Measurements from ENCODE around the gene KIF4A.
"Not testable (repeated sequence)": the region's sequence is repeated elsewhere in the genome, so short reads cannot be mapped to it uniquely, and the experiment has no call there.

Gene KIF4A

GRCh38 chrX:70386235-70386634, 96.3 kb downstream of the KIF4A start:
- Mint-ChIP-seq H3K27ac (no peak overlapping the region), H3K9me3 (peaks cover 38% of the 10 kb centered on the region), H3K27me3 (ENCODE audit: low read depth, poor library complexity) (no peaks in the 10 kb centered on the region), H3K4me3 (no peak overlapping the region), H3K36me3 (ENCODE audit: low read depth) (peaks cover 67% of the 10 kb centered on the region), H3K4me1 (no peaks in the 10 kb centered on the region)
- TF ChIP-seq, protein P1, sequence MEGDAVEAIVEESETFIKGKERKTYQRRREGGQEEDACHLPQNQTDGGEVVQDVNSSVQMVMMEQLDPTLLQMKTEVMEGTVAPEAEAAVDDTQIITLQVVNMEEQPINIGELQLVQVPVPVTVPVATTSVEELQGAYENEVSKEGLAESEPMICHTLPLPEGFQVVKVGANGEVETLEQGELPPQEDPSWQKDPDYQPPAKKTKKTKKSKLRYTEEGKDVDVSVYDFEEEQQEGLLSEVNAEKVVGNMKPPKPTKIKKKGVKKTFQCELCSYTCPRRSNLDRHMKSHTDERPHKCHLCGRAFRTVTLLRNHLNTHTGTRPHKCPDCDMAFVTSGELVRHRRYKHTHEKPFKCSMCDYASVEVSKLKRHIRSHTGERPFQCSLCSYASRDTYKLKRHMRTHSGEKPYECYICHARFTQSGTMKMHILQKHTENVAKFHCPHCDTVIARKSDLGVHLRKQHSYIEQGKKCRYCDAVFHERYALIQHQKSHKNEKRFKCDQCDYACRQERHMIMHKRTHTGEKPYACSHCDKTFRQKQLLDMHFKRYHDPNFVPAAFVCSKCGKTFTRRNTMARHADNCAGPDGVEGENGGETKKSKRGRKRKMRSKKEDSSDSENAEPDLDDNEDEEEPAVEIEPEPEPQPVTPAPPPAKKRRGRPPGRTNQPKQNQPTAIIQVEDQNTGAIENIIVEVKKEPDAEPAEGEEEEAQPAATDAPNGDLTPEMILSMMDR (IDR thresholded peaks at IDR 0.05), result no peak
- no peak for DNase-seq

GRCh38 chrX:70398899-70399298, 109.0 kb downstream of the KIF4A start:
- Mint-ChIP-seq H3K27me3 (ENCODE audit: low read depth, poor library complexity) (no peaks in the 10 kb centered on the region), H3K36me3 (ENCODE audit: low read depth) (peaks cover 43% of the 10 kb centered on the region), H3K9me3 (peaks cover 32% of the 10 kb centered on the region), H3K27ac (no peak overlapping the region), H3K4me3 (no peak overlapping the region), H3K4me1 (no peaks in the 10 kb centered on the region)
- no peak for DNase-seq
- TF ChIP-seq, protein P1 (IDR thresholded peaks at IDR 0.05), result no peak

- not testable (repeated sequence) for DNase-seq; H3K27me3 Mint-ChIP-seq (ENCODE audit: low read depth, poor library complexity); H3K4me3 Mint-ChIP-seq; H3K4me1 Mint-ChIP-seq; H3K27ac Mint-ChIP-seq
- H3K9me3 Mint-ChIP-seq, result peaks cover 24% of the 10 kb centered on the region
- peaks cover 35% of the 10 kb centered on the region for H3K36me3 Mint-ChIP-seq (ENCODE audit: low read depth)
Observed at GRCh38 chrX:70400181-70400580, 110.3 kb downstream of the KIF4A start.

- Mint-ChIP-seq H3K27ac (no peak overlapping the region), H3K27me3 (ENCODE audit: low read depth, poor library complexity) (no peaks in the 10 kb centered on the region), H3K36me3 (ENCODE audit: low read depth) (peaks cover 19% of the 10 kb centered on the region), H3K4me1 (no peaks in the 10 kb centered on the region), H3K9me3 (peaks cover 16% of the 10 kb centered on the region), H3K4me3 (no peak overlapping the region)
- TF ChIP-seq, protein P1 (IDR thresholded peaks at IDR 0.05), result no peak
- no peak for DNase-seq
Observed at GRCh38 chrX:70402721-70403120, 112.8 kb downstream of the KIF4A start.

GRCh38 chrX:70405003-70405402, 115.1 kb downstream of the KIF4A start:
- TF ChIP-seq, protein P1 (IDR thresholded peaks at IDR 0.05), result no peak
- peaks cover 14% of the 10 kb centered on the region for H3K36me3 Mint-ChIP-seq (ENCODE audit: low read depth)
- peaks cover 19% of the 10 kb centered on the region for H3K9me3 Mint-ChIP-seq
- no peaks in the 10 kb centered on the region for H3K27me3 Mint-ChIP-seq (ENCODE audit: low read depth, poor library complexity)
- no peak overlapping the region for H3K4me3 Mint-ChIP-seq
- no peaks in the 10 kb centered on the region for H3K4me1 Mint-ChIP-seq
- H3K27ac Mint-ChIP-seq, result no peak overlapping the region
- DNase-seq, result no peak

GRCh38 chrX:70410921-70411320, 121.0 kb downstream of the KIF4A start:
- no peak for DNase-seq
- TF ChIP-seq, protein P1 (IDR thresholded peaks at IDR 0.05), result no peak

More at GRCh38 chrX:70410921-70411320, 121.0 kb downstream of the KIF4A start:
- H3K27ac Mint-ChIP-seq, result no peak overlapping the region
- no peak overlapping the region for H3K4me3 Mint-ChIP-seq
- H3K4me1 Mint-ChIP-seq, result no peaks in the 10 kb centered on the region
- H3K27me3 Mint-ChIP-seq (ENCODE audit: low read depth, poor library complexity), result no peaks in the 10 kb centered on the region
- H3K36me3 Mint-ChIP-seq (ENCODE audit: low read depth), result peaks cover 5% of the 10 kb centered on the region
- H3K9me3 Mint-ChIP-seq, result peaks cover 12% of the 10 kb centered on the region

All from nephron progenitor cell (in vitro differentiated cells).